Fibroblast of the aortic adventitia (primary cell): ENCODE data around the gene AP2B1. TPM values are rescaled to one million over a fixed set of nuclear protein-coding genes. Genes with fewer than 3 reads are reported as not detected.
"Not testable (repeated sequence)": the region's sequence is repeated elsewhere in the genome, so short reads cannot be mapped to it uniquely, and the experiment has no call there.

ENCODE experiments used
- DNase-seq: peaks from one replicate; pipeline ENCODE4 v3.0.0-alpha.2; 2010; ENCODE audit warnings: low read depth
- H3K4me3 ChIP-seq: 2 replicates; pipeline ENCODE4 v1.5.1; 2011; ENCODE audit warnings: low read depth, mild to moderate bottlenecking, control low read depth, low read length, moderate library complexity
- CTCF ChIP-seq: IDR thresholded peaks from 2 replicates; pipeline ENCODE4 v1.5.1; 2011; ENCODE audit warnings: mild to moderate bottlenecking, low read length, control low read depth, inconsistent platforms; ENCODE audit not compliant: insufficient read depth
- total RNA-seq: library from RNA; depleted of rRNA; stranded (reverse); fragments of >200 nt; gene quantifications from 2 replicates; pipeline ENCODE4 v1.2.3, GENCODE V29; 2012; ENCODE audit warnings: low replicate concordance

AP2B1 gene
- total RNA-seq, 1 donor = 118 TPM

GRCh38 chr17:35605678-35606077 lies 18.6 kb downstream of the AP2B1 start:
- H3K4me3 ChIP-seq = no peak overlapping the region
- DNase-seq = peak; percentile 21
- TF ChIP-seq CTCF = no peak

DNA sequence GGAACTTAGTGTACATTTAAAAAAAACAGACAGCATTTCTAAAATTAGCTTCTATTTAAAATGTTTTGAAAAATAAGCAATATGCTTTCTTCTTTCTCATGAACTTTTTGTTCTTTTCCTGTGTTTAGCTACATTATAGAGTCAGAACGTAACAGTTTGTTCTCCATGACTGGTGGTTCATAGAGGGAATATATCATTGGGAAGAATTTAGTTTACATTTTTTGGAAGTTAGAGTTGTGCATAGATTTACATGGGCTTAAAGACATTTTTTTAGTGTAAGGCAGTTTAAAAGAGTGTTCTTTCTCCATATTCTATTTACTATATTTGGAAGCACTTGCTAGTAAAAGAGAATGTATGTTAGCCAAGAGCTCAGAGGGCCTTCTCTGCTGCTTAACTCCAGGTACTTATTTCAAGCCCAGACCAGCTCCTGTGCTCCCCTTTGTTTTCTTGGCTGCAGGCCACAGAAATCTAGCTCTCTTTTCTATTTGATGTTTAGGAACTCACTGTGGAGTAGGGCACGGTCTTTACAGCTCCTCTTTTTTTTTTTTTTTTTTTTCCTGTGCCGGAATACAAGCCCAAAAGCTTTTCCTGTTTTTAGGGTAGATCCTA lies 20.2 kb downstream of the AP2B1 start:
- no peak for DNase-seq
- TF ChIP-seq CTCF = no peak
- H3K4me3 ChIP-seq = no peak overlapping the region

- H3K4me3 ChIP-seq = no peak overlapping the region
- no peak for DNase-seq
- no peak for TF ChIP-seq CTCF
Measured at GRCh38 chr17:35609831-35610230, 22.7 kb downstream of the AP2B1 start.

- H3K4me3 ChIP-seq, DNase-seq: not testable (repeated sequence)
Measured at GRCh38 chr17:35610746-35611145, 23.6 kb downstream of the AP2B1 start.

DNA sequence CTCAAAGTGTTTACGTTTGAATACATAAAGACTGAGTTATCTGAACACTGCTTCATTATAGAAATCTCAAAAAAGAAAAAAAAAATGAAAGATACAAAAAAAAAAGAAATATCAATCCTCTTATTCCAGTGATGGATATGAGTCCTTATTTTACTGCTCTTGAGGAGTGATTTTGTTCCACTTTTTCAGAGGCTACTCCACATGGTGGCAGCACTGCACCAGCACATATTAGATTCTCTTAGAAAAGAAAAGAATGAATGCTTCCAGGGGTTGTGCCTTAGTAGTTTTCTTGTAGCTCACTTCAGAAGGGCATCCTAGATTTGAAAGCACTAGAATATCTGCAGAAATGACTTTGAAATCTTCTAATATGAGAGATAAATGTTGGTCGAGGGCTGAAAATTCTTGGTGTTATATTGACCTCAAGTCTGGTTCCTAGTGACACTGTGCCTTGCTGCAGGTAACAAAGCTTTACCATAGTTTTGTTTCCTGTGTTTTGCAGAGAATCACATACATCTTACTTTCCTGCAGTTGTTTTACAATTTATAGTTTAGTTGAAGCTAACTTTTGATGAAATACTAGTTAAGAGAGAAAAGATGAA lies 25.9 kb downstream of the AP2B1 start:
- peak; percentile 69 for TF ChIP-seq CTCF
- DNase-seq = peak; percentile 70
- H3K4me3 ChIP-seq = no peak overlapping the region

DNA sequence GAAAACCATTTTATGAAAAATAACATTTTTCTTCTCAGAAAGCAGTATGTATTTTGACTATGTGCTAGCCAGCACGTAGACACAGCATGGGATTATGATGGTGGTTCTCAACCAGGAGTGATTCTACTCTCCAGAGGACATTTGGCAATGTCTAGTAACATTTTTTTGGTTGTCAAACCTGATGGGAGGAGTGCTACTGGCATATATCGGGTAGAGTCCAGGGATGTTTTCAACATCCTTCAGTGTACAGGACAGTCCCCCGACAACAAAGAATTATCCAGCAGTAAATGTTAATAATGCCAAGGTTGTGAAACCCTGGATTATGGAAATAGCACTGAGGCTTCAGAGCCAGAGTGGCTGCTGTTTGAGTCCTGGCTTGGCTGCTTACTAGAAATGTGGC lies 27.7 kb downstream of the AP2B1 start:
- TF ChIP-seq CTCF = no peak
- no peak overlapping the region for H3K4me3 ChIP-seq
- no peak for DNase-seq

- no peak for DNase-seq
- no peak for TF ChIP-seq CTCF
- no peak overlapping the region for H3K4me3 ChIP-seq
Measured at GRCh38 chr17:35616536-35616935, 29.4 kb downstream of the AP2B1 start.
